Ovary (tissue), 3 donors: ENCODE data around the gene RPP25.

ENCODE experiments used
- EP300 ChIP-seq: sonication (generic); formaldehyde crosslinking; IDR thresholded peaks from one replicate; pipeline ENCODE4 v1.6.1; 2017; ENCODE audit warnings: antibody characterized with exemption
- POLR2A ChIP-seq: fragments of 450-650 bp; IDR thresholded peaks from one replicate; pipeline ENCODE4 v1.6.1; 2017; ENCODE audit warnings: antibody characterized with exemption, mild to moderate bottlenecking, moderate library complexity
- TF ChIP-seq, protein P1 (sequence below), 3 donors: fragments of 450-650 bp in 2 of 3; fragments of 200-600 bp in 1 of 3; IDR thresholded peaks; one replicate each; pipeline versions ENCODE4 v1.5.1 to v1.8.0; 2016 to 2022; ENCODE audit warnings: antibody characterized with exemption in 3 of 3, mild to moderate bottlenecking in 1 of 3
- donor health status: DM: no; HTN: no; CAD: no.

DNA sequence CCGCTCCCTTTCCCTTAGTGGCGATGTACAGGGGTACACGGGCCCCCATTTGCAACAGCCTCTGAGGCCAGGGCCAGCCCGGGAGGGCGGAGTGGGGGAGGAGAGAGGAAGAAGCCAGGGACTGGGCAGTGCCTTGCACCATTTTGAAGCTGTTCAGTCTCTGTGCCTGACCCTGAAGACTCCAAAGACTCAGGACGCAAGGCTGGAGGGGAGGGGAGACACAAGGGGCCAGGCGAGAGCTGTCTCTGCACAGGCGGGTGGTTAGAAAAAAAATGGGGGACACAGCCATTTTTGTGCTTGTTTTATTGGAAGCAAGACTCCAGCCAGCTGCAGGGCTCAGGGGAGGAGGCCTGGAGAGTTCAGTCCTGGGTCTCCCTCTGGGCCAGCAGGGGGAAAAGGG, 1.6 kb downstream of the RPP25 start:
- TF ChIP-seq POLR2A (no peak), EP300 (no peak)
- TF ChIP-seq, protein P1, sequence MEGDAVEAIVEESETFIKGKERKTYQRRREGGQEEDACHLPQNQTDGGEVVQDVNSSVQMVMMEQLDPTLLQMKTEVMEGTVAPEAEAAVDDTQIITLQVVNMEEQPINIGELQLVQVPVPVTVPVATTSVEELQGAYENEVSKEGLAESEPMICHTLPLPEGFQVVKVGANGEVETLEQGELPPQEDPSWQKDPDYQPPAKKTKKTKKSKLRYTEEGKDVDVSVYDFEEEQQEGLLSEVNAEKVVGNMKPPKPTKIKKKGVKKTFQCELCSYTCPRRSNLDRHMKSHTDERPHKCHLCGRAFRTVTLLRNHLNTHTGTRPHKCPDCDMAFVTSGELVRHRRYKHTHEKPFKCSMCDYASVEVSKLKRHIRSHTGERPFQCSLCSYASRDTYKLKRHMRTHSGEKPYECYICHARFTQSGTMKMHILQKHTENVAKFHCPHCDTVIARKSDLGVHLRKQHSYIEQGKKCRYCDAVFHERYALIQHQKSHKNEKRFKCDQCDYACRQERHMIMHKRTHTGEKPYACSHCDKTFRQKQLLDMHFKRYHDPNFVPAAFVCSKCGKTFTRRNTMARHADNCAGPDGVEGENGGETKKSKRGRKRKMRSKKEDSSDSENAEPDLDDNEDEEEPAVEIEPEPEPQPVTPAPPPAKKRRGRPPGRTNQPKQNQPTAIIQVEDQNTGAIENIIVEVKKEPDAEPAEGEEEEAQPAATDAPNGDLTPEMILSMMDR (IDR thresholded peaks at IDR 0.05) = no peak
